Fibroblast of lung (primary cell): ENCODE results near the gene ACTRT2.

Experiments
- EZH2 ChIP-seq: IDR thresholded peaks from 2 replicates; pipeline ENCODE4 v1.5.1; 2012; ENCODE audit warnings: low read length, control low read depth, mild to moderate bottlenecking; ENCODE audit errors: missing control alignments
- TF ChIP-seq, protein P1 (sequence below), 2 donors: IDR thresholded peaks in 1 of 2; conservative IDR thresholded peaks in 1 of 2; 1 replicate in 1 of 2; 2 replicates in 1 of 2; pipeline ENCODE4 v1.5.1; 2011 to 2012; ENCODE audit warnings: low read length in 2 of 2, control low read depth in 1 of 2, inconsistent platforms in 1 of 2, low read depth in 1 of 2, mild to moderate bottlenecking in 1 of 2

DNA sequence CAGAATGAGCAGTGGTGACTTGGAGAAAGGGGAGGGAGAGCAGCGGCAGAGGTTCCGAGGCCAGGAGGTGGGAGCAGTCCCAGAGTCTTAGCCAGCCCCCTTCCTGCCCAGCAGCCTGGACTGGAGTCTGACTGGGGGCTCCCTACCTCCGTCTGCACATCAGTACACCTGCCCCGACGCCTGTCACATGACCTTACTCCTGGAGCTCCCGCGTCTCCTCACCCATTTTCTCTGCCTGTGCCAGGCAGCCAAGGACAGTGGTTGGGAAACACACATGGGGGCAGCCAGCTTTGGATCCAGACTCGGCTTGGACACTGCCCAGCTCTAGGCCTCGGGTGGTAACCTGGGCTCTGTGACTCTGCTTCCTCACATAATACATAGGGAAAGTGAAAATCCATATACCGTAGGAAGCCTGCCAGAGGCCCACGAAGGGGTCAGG, 16.9 kb downstream of the ACTRT2 start:
- TF ChIP-seq, protein P1, sequence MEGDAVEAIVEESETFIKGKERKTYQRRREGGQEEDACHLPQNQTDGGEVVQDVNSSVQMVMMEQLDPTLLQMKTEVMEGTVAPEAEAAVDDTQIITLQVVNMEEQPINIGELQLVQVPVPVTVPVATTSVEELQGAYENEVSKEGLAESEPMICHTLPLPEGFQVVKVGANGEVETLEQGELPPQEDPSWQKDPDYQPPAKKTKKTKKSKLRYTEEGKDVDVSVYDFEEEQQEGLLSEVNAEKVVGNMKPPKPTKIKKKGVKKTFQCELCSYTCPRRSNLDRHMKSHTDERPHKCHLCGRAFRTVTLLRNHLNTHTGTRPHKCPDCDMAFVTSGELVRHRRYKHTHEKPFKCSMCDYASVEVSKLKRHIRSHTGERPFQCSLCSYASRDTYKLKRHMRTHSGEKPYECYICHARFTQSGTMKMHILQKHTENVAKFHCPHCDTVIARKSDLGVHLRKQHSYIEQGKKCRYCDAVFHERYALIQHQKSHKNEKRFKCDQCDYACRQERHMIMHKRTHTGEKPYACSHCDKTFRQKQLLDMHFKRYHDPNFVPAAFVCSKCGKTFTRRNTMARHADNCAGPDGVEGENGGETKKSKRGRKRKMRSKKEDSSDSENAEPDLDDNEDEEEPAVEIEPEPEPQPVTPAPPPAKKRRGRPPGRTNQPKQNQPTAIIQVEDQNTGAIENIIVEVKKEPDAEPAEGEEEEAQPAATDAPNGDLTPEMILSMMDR (conservative IDR thresholded peaks at IDR 0.05 in 1 of 2, IDR thresholded peaks at IDR 0.05 in 1 of 2; ENCODE audit: low read depth in 1 of 2, low read length in 2 of 2): no peak
- TF ChIP-seq EZH2: no peak
